Suprapubic skin (tissue), 4 donors: Measurements from ENCODE around the gene FJX1. TPM values are rescaled to one million over a fixed set of nuclear protein-coding genes. Genes with fewer than 3 reads are reported as not detected.

ENCODE experiments used
- DNase-seq, 2 donors: peaks; one replicate each; pipeline ENCODE4 v3.0.0-alpha.2; 2019; ENCODE audit warnings: low spot score in 2 of 2
- H3K27ac ChIP-seq: fragments of 200-600 bp; sonication (generic); one replicate; pipeline ENCODE4 v1.5.1; 2019
- H3K27me3 ChIP-seq: fragments of 200-600 bp; sonication (generic); one replicate; pipeline ENCODE4 v1.5.1; 2019
- H3K36me3 ChIP-seq: fragments of 200-600 bp; sonication (generic); one replicate; pipeline ENCODE4 v1.5.1; 2019
- H3K4me1 ChIP-seq: fragments of 200-600 bp; sonication (generic); one replicate; pipeline ENCODE4 v1.5.1; 2019
- H3K4me3 ChIP-seq: fragments of 200-600 bp; sonication (generic); one replicate; pipeline ENCODE4 v1.5.1; 2019; ENCODE audit warnings: mild to moderate bottlenecking
- H3K9me3 ChIP-seq: fragments of 200-600 bp; sonication (generic); one replicate; pipeline ENCODE4 v1.5.1; 2019
- EP300 ChIP-seq: sonication (generic); formaldehyde crosslinking; IDR thresholded peaks from one replicate; pipeline ENCODE4 v1.6.1; 2017; ENCODE audit warnings: antibody characterized with exemption
- POLR2A ChIP-seq, 2 donors: fragments of 450-650 bp; IDR thresholded peaks; one replicate each; pipeline ENCODE4 v1.6.1; 2017; ENCODE audit warnings: antibody characterized with exemption in 2 of 2, mild to moderate bottlenecking in 2 of 2, moderate library complexity in 2 of 2
- POLR2AphosphoS5 ChIP-seq, 3 donors: sonication (generic); formaldehyde crosslinking; IDR thresholded peaks; one replicate each; pipeline ENCODE4 v1.6.1; 2017; ENCODE audit warnings: antibody characterized with exemption in 3 of 3
- WGBS: methylation state at CpG from one replicate; pipeline ENCODE4 v1.1.5; 2018; 5-methylcytosine and 5-hydroxymethylcytosine counted together
- total RNA-seq, 4 donors: library from RNA; depleted of rRNA; stranded (reverse); fragments of >200 nt; gene quantifications; one replicate each; pipeline ENCODE4 v1.1.0, GENCODE V29; 2016
- TF ChIP-seq, protein P1 (sequence below), 2 donors: fragments of 200-600 bp in 1 of 2; fragments of 450-650 bp in 1 of 2; sonication (generic) in 1 of 2; IDR thresholded peaks; one replicate each; pipeline ENCODE4 v1.5.1; 2016 to 2019; ENCODE audit warnings: antibody characterized with exemption in 2 of 2, mild to moderate bottlenecking in 1 of 2, moderate library complexity in 1 of 2

FJX1 gene
- total RNA-seq, 4 donors from 2014 or later = 16.8 to 29.9 (median 22.9) TPM

DNA sequence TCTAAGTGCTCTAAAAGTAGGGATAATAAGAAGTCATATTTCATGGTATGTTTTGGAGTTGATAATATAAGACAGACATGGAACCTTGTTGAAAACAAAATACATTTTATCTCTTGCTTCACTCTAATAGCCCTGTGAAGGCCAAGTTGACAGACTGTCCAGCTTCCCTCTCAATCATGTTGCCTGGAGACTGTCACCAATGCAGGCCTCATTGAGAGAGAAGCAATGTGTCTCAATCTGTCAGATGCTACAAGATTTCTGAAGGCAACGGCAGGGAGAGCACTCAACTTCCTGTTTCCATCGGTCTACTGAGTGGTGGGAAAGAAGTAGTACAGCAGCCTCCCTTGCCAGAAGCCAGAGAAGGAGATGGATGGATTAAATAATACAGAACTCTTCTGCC is 23.6 kb upstream of the FJX1 start:
- Histone ChIP-seq H3K36me3 (no peaks in the 10 kb centered on the region), H3K4me1 (peaks cover 21% of the 10 kb centered on the region), H3K4me3 (no peak overlapping the region), H3K9me3 (no peaks in the 10 kb centered on the region), H3K27me3 (no peaks in the 10 kb centered on the region), H3K27ac (no peak overlapping the region)
- WGBS = 53% methylated on average over 2 of the region's 2 CpGs
- TF ChIP-seq, protein P1, sequence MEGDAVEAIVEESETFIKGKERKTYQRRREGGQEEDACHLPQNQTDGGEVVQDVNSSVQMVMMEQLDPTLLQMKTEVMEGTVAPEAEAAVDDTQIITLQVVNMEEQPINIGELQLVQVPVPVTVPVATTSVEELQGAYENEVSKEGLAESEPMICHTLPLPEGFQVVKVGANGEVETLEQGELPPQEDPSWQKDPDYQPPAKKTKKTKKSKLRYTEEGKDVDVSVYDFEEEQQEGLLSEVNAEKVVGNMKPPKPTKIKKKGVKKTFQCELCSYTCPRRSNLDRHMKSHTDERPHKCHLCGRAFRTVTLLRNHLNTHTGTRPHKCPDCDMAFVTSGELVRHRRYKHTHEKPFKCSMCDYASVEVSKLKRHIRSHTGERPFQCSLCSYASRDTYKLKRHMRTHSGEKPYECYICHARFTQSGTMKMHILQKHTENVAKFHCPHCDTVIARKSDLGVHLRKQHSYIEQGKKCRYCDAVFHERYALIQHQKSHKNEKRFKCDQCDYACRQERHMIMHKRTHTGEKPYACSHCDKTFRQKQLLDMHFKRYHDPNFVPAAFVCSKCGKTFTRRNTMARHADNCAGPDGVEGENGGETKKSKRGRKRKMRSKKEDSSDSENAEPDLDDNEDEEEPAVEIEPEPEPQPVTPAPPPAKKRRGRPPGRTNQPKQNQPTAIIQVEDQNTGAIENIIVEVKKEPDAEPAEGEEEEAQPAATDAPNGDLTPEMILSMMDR (IDR thresholded peaks at IDR 0.05) = no peak
- TF ChIP-seq POLR2A (IDR thresholded peaks at IDR 0.05) (no peak), POLR2AphosphoS5 (IDR thresholded peaks at IDR 0.05) (no peak)
- DNase-seq = no peak

DNA sequence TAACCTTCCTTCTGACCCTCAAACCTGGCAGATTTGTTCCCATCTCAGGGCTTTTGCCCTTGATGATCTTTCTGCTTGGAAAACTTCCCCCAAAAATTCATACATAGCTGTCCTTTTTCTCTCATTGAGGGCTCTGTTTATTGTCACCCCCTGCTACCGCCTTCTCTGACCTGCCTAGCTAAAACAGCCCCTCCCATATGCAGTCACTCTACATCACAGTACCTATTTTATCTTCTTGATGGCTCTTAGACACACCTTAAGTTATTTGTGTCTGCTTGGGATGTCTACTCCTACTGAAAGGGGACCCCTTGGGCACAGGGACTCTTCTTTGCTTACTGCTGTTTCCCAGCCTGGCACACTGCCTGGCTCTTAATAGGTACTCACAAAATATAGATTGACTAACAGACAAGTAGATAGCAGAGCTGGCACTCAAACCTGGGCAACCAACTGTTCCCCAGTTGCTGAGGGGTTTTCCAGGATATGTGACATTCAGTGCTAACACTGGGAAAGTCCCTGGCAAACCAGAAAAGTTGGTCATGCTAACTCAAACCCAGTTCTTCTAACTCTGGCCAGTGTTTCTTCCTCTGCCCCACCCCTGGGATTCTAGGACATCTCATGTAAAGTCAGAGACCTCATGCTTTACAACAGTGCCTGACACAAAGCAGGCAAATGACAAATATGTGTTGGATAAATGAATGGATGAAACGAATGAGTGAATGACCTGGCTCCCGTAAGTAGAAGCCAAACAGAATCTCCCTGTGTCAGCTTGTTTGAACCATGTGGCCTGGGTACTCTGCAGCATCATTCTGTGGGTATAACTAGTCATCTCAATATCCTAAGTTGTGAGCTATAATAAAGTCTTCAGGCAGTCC is 19.8 kb upstream of the FJX1 start:
- no peak for TF ChIP-seq EP300
- TF ChIP-seq, protein P1 (IDR thresholded peaks at IDR 0.05) = no peak
- TF ChIP-seq POLR2AphosphoS5 (IDR thresholded peaks at IDR 0.05) = no peak
- no peak for TF ChIP-seq POLR2A (IDR thresholded peaks at IDR 0.05)
- 52% methylated on average over 3 of the region's 3 CpGs for WGBS

DNA sequence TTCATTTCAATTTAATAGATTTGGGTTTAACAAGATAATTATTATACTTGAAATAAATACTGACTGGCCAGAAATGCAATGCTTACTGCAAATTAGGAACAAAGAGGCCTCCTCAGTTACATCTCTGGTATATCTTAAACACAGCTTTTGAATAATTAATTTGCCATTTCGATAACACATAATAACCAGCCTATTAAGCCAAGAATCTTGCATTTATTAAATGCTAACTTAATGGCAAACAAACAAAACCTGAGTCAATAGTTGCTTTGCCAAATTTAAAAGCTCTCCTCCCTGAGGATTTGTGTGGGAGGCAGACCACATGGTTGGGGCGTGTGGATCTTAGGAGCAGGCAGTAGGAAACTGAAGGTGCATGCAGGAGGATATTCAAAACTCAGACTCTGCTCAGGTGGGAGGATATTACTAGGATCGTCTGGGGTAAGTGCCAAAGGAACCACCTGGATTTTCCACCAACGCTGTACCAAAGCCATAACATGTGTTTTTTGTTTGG is 17.9 kb upstream of the FJX1 start:
- no peak overlapping the region for H3K27ac ChIP-seq
- WGBS = 32% methylated on average over 4 of the region's 4 CpGs
- H3K4me3 ChIP-seq = no peak overlapping the region
- no peaks in the 10 kb centered on the region for H3K27me3 ChIP-seq
- TF ChIP-seq POLR2A (IDR thresholded peaks at IDR 0.05) (no peak), EP300 (no peak)
- TF ChIP-seq, protein P1 (IDR thresholded peaks at IDR 0.05) = no peak
- no peak for DNase-seq
- no peaks in the 10 kb centered on the region for H3K9me3 ChIP-seq
- H3K36me3 ChIP-seq = no peaks in the 10 kb centered on the region
- peaks cover 38% of the 10 kb centered on the region for H3K4me1 ChIP-seq

More for the DNA sequence above, 19.8 kb upstream of the FJX1 start:
- no peak overlapping the region for H3K4me3 ChIP-seq
- H3K27ac ChIP-seq = no peak overlapping the region
- H3K27me3 ChIP-seq = no peaks in the 10 kb centered on the region
- no peaks in the 10 kb centered on the region for H3K36me3 ChIP-seq
- peaks cover 37% of the 10 kb centered on the region for H3K4me1 ChIP-seq
- no peaks in the 10 kb centered on the region for H3K9me3 ChIP-seq
- DNase-seq = no peak

DNA sequence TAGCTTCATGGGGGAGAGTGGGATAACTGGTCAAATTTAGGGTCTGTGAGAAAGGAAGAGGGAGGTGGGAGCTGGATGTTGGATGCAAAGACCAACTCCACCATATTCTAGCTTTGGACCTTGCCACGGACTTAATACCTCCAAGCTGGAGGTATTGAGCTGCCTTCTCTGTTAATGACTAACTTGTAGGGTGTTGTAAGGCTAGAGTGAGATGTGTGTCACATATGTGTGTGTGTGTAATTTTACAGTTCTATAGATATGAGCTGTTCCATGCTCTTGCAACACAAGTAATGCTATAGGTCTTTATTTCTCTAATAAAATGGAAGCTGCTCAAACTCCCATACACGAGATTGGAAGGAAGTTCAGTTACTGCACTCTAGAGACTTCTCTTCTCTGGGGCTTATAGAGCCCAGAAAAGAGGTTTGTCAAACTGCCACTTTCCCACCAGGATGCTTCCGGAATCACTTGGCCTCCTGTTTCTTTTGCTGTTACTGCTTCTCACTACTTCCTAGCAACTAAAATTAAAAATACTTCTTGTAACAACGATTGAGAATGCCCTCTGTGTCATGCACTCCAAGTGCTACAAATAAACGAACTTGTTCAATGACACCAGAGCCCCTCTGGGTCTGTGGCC is 16.0 kb upstream of the FJX1 start:
- Histone ChIP-seq H3K4me1 (peaks cover 42% of the 10 kb centered on the region), H3K4me3 (no peak overlapping the region), H3K9me3 (no peaks in the 10 kb centered on the region), H3K27me3 (no peaks in the 10 kb centered on the region), H3K36me3 (no peaks in the 10 kb centered on the region), H3K27ac (no peak overlapping the region)
- no peak for TF ChIP-seq POLR2A (IDR thresholded peaks at IDR 0.05)
- TF ChIP-seq, protein P1 (IDR thresholded peaks at IDR 0.05) = no peak
- no peak for TF ChIP-seq EP300
- DNase-seq = no peak
- WGBS = 51% methylated on average over 5 of the region's 5 CpGs

DNA sequence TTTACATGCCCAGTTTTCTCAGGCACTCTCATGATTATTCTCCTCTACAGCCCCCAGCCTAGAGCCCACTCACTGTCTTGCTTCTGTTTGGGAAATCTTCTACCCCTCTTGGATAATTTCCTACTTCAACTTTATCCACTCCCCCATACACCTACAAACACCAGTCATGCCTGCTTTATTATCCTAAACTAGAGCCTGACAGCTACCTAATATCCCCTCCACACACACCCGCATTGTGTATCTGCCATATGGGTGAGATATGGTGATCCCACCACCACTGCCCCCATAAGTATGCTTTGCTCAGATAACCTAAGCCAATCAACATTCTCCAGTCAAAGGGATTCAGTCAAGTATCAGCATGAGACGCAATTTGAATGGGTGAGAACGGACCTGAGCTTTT is 15.3 kb upstream of the FJX1 start:
- Histone ChIP-seq H3K9me3 (no peaks in the 10 kb centered on the region), H3K4me1 (peaks cover 37% of the 10 kb centered on the region), H3K4me3 (no peak overlapping the region), H3K27me3 (no peaks in the 10 kb centered on the region), H3K27ac (no peak overlapping the region), H3K36me3 (no peaks in the 10 kb centered on the region)
- no peak for DNase-seq
- no peak for TF ChIP-seq EP300
- no peak for TF ChIP-seq POLR2AphosphoS5 (IDR thresholded peaks at IDR 0.05)
- TF ChIP-seq POLR2A (IDR thresholded peaks at IDR 0.05) = no peak
- TF ChIP-seq, protein P1 (IDR thresholded peaks at IDR 0.05) = no peak
- 100% methylated on average over 3 of the region's 3 CpGs for WGBS
